WTC11 (cell line): Measurements from ENCODE around the gene USE1.

Experiments used
- NR2C2 ChIP-seq: sonication (generic); formaldehyde crosslinking; IDR thresholded peaks from 2 replicates; pipeline ENCODE4 v1.8.0; 2022; ENCODE audit warnings: mild to moderate bottlenecking, missing genetic modification reagents
- SMAD3 ChIP-seq: sonication (generic); formaldehyde crosslinking; IDR thresholded peaks from 2 replicates; pipeline ENCODE4 v1.8.0; 2022; ENCODE audit warnings: missing genetic modification reagents, mild to moderate bottlenecking, borderline replicate concordance
- TF ChIP-seq, protein P1 (sequence below): sonication (generic); formaldehyde crosslinking; IDR thresholded peaks from 2 replicates; pipeline ENCODE4 v1.8.1; 2022; ENCODE audit warnings: missing genetic modification reagents, borderline replicate concordance
- TF ChIP-seq, protein P2 (sequence below): fragments of 200-600 bp; IDR thresholded peaks from 2 replicates; pipeline ENCODE4 v1.8.0; 2022; ENCODE audit warnings: antibody characterized with exemption

DNA sequence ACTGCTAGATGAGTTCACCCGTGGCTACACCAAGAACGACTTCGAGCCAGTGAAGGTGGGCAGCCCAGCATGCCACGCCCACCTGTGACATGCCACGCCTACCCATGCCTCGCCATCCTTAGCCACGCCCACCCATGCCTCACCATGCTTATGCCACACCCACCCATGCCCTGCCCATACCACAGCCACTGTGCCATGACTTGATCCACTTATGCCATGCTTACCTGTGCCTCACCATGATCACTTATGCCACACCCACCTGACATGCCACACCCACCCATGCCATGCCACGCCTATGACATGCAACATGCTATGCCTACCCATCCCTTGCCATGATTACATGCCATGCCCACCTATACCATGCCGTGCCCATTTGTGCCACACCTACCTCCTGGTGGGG is 12.9 kb upstream of the USE1 start:
- TF ChIP-seq, protein P1, sequence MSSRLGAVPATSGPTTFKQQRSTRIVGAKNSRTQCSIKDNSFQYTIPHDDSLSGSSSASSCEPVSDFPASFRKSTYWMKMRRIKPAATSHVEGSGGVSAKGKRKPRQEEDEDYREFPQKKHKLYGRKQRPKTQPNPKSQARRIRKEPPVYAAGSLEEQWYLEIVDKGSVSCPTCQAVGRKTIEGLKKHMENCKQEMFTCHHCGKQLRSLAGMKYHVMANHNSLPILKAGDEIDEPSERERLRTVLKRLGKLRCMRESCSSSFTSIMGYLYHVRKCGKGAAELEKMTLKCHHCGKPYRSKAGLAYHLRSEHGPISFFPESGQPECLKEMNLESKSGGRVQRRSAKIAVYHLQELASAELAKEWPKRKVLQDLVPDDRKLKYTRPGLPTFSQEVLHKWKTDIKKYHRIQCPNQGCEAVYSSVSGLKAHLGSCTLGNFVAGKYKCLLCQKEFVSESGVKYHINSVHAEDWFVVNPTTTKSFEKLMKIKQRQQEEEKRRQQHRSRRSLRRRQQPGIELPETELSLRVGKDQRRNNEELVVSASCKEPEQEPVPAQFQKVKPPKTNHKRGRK (CRISPR knock-in tag), result no peak
- no peak for TF ChIP-seq SMAD3 (CRISPR knock-in tag)
- no peak; the same call in 1 of the 2 replicates for TF ChIP-seq NR2C2
- TF ChIP-seq, protein P2, sequence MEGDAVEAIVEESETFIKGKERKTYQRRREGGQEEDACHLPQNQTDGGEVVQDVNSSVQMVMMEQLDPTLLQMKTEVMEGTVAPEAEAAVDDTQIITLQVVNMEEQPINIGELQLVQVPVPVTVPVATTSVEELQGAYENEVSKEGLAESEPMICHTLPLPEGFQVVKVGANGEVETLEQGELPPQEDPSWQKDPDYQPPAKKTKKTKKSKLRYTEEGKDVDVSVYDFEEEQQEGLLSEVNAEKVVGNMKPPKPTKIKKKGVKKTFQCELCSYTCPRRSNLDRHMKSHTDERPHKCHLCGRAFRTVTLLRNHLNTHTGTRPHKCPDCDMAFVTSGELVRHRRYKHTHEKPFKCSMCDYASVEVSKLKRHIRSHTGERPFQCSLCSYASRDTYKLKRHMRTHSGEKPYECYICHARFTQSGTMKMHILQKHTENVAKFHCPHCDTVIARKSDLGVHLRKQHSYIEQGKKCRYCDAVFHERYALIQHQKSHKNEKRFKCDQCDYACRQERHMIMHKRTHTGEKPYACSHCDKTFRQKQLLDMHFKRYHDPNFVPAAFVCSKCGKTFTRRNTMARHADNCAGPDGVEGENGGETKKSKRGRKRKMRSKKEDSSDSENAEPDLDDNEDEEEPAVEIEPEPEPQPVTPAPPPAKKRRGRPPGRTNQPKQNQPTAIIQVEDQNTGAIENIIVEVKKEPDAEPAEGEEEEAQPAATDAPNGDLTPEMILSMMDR, result no peak
